GM19238 (cell line): Measurements from ENCODE around the gene ZNF805.
"Not testable (repeated sequence)": the region's sequence is repeated elsewhere in the genome, so short reads cannot be mapped to it uniquely, and the experiment has no call there.

Experiments used
- DNase-seq: peaks from one replicate; pipeline ENCODE4 v3.0.0; 2011; ENCODE audit warnings: low spot score; ENCODE audit not compliant: insufficient read length

ZNF805 gene

DNA sequence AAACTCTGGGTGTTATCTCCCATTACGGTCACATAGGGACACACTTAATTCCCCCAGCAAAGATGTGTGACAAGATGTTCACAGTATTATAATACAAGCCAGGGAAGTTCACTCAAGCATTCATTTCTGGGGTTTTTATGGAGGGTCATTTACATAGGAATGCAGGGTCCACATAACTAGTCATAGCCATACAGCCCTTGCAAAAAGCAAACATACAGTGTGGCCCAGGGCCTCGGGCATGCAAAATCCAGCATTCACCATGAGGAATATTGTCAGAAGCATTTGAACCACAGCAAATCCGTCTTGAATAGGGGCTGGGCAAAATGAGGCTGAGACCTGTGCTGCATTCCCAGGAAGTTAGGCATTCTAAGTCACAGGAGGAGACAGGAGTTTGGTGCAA is 26.9 kb downstream of the ZNF805 start:
- DNase-seq = no peak

DNA sequence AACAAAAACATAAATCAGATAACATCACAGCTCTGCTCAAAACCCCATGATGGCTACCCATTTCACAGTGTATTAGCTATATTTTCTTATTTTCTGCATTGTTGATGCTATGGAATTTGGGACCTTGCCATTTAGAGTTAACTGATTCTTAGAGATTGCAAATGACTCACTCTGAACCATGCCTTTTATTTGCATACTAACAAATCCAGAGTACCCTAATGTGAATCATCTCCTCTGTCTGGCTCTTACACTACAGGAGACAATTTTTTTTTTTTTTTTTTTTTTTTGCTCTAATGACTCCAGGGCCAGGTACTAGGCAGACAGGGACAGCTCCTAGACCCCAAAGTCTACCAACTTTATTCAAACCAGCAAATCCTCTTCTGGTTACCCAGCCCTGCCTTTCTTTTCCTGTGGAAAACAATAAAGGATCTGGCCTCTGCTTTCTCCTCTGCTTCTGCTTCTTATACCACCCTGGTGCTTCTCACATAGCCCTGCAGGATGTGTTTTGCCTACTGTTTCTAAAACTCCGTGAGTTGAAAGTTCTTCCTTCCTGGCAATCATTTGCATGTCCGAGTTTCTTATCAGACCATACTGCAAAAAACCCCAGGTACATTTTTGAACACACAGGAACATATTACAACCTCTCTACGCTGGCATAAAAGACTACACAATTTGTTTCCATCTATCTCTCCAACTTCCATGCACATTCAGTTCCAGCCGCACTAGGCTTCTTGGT is 29.3 kb downstream of the ZNF805 start:
- DNase-seq = no peak

DNA sequence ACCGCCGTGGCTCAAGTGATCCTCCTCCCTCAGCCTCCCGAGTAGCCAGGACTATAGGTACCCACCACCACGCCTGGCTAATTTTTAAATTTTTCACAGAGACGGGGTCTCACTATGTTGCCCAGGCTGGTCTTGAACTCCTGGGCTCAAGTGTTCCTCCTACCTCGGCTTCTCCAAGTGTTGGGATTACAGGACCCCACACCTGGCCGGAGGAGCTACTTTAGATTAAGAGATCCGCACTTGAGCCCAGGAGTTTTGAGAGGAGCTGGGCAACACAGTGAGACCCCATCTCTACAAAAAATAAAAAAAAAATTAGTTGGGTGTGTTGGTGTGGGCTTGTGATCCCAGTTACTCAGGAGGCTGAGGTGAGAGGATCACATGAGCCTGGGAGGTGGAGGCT is 30.8 kb downstream of the ZNF805 start:
- DNase-seq = no peak

DNA sequence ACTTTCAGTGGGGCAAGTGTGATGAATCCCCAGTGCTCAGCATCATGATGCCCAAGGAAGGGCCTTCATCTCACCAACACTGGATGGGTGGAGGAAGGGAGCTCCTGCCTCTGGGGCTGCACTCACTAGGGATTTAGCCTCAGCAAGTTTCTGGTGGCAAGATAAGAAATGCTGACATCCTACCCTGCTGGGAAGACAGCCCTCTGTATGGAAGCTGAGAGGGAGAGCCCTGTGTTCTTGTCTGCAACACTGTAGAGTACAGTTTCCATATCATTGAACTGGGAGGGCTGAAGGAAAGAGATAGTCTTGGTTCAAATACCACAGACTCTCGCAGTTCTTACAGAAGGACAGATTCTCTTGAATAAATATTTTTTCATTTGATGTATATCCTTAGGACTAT is 32.6 kb downstream of the ZNF805 start:
- no peak for DNase-seq

DNA sequence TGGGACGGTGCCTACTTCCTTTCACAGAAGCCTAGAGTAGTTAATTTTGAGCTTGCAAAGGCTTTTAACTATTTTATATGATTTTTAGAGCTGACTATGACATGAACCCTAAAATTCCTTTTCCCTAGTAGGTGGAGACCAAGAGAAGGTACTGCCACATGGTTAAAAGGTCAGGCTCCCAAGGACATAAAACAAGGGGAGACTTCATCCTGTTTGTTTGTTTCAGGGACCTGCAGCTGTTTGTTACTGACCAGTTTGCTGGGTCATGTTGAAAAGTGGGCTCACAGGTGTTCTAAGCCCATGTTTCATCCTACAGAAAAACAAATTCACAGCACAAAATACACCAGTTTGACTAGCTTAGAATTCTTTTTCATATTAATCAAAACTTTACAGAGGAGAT is 36.0 kb downstream of the ZNF805 start:
- no peak for DNase-seq

DNA sequence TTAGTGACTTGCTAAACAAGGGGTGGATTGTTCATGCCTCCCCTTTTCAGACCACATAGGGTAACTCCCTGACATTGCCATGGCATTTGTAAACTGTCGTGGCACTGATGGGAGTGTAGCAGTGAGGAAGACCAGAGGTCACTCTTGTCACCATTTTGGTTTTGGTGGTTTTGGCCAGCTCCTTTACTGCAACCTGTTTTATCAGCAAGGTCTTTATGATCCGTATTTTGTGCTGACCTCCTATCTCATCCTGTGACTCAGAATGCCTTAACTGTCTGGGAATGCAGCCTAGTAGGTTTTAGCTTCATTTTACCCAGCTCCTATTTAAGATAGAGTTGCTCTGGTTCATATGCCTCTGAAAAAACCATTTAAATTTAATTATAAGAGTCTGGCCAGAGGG is 38.0 kb downstream of the ZNF805 start:
- DNase-seq = not testable (repeated sequence)

DNA sequence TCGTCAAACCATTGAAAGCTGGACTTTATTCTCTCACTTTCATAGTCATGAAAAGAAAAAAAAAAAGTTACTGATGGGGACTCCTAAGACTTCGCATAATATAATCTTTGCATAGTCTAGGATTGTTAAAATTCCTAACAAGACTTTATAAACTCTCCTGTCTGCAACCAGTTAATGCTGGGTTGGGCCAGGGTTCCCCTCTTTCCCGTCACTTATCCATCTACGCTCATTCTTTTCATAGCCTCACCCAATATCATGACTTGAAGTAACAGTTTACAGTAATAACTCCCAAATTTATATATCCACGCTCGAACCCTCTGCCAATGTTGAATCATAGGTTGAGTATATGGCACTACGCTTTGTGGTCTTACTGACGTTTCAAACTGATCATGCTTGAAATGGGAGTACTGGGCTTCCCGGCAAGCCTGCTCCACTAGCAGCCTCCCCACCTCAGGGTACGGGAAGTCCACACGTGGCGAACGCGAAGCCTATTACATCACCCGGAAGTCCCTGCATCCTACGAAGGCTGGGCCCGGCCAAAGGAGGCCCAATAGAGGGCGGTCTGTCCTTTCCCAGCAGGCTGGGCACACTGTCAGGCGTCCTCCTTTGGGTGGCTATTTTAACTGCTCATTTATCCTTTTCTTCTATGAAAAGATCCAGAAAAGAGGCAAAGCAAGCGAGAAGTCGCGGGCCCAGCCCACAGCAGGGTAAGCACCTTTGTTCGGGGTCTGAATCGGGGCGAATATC is 39.2 kb downstream of the ZNF805 start:
- peak; percentile 70 for DNase-seq

DNA sequence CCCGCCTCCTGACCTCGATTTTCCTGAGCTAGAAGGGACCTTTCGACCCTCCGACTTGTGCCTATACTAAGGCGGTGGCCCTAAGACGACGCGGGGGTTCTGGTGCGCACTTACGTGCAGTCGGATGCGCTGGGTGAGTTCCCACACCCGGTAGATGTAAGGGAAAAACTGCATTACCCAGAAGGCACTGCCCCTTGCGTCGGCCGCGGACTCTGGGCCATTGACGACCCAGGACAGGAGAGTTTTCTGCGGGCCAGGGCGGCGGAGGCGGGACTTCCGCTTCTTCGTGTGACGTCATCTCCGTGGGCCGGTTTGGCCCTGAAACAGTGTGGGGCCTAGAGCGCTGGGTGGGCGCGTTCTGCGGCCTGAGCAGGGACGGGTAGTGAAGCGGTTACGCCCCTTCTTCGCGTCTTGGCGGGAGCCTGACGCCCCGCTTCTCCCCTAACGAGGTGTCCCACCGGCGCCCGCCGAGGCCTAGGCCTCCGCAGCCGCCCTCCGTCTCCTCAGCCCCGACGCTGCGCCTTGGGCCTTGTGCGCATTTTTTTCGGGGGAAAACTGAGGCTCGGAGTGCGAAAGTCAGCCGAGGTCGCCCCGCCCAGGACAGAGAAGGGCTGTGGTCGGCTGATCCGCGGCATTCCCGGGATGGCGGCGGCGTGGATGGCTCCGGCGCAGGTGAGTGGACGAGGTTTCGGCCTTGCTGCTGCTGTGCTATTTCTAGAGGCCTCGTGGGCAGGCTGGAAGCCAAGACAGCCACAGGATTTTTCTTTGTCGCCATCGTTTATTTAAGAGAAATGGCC is 39.9 kb downstream of the ZNF805 start, which contains the start of gene ZNF460:
ZNF460 (plus strand) TSS at position 321 of the 797 bp plus-strand sequence; CDS start at position 643, 322 bp downstream.
- peak; percentile 82 for DNase-seq

DNA sequence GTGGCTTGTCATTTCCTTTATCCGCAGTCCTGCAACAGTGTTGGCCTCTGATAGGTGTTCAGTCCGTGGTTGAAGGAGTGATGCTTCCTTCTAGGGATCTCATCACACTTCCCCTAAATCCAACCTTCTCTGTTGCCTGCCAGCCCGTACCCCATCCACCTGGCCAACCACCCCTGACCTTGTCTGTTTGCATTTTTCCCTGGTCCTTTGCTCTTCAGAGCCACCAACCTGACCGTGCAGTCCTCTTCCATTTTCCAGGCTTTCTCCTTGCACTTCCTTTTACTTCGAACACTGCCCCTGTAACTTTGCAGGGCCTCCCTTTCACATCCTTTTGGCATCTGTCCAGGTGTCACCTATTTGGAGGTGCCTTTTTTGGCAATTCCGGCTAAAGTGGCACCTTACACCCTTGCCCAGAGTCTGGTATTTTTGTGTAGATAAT is 40.5 kb downstream of the ZNF805 start:
- DNase-seq = no peak

DNA sequence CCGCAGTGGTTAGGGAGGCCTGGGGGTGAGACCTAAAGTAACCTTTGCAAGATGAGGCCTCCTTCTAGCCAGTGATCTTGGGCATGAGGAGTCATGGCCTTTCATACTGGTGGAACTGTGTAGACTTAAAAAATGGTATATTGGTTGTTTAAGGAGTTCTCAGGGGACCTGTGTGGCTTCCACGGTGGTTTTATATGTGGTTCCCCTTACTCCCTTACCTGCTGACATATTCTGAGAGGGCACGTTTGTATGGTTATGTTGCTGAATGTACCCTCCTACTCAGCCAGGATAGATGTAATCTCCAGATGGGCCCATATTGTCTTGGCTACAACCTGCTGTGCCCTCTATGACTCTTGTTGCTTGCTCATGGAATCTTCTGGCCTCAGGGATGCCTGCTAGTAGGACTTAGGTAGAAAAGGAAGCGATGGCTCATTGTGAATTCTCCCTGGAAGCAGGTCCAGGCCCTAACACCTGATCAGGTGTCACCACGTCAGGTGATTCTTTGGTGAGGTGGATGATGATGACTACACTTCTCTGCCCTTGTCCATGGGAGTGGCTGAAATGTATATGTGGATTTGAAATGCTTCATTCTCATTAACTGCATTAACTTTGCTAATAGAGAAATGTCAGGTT is 41.7 kb downstream of the ZNF805 start:
- DNase-seq = no peak

DNA sequence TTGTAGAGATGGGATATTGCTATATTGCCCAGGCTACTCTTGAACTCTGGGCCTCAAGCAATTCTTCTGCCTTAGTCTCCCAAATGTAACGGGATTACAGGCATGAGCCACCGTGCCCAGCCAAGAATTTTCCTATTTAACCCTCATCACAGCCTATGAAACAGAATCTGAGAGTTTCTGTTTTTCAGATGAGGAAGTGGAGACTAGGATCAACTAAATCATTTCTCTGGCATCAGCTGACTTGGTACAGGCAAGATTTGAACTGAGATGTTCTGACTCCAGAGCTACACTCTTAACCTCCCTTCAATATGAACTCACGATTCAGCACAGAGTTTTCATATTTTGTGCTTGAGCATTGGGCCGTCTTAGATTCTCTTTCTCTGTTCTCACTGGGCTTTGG is 47.9 kb downstream of the ZNF805 start:
- DNase-seq = no peak

DNA sequence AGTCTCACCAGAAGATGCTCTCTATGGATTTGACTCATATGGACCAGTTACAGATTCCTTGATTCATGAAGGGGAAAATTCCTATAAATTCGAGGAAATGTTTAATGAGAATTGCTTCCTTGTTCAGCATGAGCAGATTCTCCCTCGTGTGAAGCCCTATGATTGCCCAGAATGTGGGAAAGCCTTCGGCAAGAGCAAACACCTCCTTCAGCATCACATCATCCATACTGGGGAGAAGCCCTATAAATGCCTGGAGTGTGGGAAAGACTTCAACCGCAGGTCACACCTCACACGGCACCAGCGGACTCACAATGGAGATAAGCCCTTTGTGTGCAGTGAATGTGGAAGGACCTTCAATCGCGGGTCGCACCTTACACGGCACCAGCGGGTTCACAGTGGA is 50.5 kb downstream of the ZNF805 start:
- DNase-seq = no peak

DNA sequence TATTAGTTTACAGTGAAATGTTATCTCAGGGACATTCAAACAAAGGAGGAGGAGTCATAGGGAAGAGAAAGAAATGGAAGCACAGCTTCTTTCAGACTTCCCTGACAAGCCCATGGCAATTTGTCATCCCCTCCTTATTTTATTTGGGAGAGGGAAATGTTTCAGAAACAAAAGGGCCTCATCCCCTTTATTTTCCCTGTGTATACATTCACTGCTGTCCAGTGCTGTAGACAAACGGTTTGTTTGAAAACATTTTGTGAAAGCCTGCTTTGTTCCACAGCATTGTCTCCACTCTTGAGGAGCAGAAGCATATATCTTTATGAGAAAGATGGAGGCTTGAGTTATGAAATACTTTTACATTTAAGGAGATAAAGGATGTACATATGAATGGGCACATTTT is 52.1 kb downstream of the ZNF805 start:
- no peak for DNase-seq

DNA sequence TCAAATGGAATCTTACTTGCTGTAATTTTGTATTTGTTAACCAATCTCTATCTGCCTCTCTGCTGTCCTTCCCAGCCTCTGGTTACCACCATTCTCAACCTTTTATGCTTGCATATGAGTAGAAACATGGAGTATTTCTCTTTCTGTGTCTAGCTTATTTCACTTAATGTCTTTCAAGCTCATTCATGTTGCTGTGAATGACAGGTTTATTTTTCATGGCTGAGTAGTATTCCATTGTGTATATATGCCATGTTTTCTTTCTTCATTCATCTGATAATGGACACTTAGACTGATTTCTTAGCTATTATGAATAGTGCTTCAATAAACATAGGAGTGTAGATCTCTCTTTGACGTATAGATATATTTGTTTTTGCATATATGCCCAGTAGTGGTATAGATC is 53.3 kb downstream of the ZNF805 start:
- DNase-seq = no peak

DNA sequence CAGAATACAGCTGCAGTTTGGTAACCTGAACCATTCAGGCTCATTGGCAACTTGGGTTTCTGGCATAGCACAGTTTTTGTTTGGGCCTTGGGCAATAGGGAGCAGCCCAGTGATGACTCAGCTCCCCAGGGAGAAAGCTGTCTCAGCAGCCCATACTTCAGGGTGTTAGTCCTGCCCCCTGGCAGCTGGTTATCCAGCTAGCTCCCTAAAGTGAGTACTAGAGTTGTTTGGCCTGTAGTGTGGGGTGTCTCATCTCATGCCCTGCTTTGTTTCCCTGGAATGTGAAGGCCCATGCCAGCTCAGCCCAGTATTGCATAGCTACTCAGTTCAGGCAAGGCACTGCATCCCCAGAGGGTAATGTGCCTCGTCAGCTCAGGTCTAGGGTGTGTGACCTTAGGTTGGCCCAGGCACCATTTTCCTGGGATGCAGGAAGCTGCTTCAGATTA is 61.6 kb downstream of the ZNF805 start:
- no peak for DNase-seq

DNA sequence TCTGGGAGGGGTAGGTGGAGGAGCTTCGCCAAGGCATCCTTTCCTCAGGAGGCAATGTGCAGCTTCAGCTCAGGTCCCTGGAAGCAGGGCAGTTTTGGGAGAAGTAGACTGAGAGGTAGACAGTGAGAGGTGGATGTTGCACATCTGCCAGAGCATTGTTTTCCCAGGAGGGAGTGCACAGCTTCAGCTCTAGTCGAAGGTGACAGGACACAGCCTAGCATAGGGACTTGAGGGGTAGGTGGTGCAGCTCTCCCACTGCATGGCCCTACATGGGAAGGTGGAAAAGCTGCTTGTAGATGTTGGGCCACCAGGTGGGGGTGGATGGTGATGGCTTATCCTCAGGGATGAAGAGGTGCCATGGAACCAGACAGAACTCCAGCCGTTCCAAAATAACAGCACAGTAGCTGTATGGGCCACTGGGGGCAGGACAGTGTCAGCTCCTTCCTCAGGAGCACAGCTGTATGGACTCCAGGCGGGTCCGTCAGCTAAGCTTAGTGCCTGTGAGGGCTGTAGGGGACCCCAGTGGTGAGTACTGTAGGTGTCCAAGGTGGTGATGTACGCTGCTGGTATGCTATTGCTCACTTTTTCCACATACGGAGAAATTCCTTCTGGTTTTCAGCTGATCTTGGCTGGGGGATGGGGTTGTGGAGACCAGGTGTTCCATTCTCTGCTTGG is 62.4 kb downstream of the ZNF805 start:
- DNase-seq = no peak
